Skeletal muscle tissue (tissue), 4 donors: ENCODE results near the gene IRF2BP1. TPM values are rescaled to one million over a fixed set of nuclear protein-coding genes. Genes with fewer than 3 reads are reported as not detected.

Experiments used
- H3K27ac ChIP-seq: one replicate; pipeline ENCODE4 v1.7.0; 2013; ENCODE audit warnings: mild to moderate bottlenecking, low read depth, low read length, inconsistent platforms
- H3K27me3 ChIP-seq, 3 donors: one replicate each; pipeline ENCODE4 v1.7.0; 2013; ENCODE audit warnings: low read length in 3 of 3; ENCODE audit not compliant: control insufficient read depth in 3 of 3, insufficient read depth in 3 of 3
- H3K36me3 ChIP-seq, 3 donors: one replicate each; pipeline ENCODE4 v1.7.0; 2013; ENCODE audit warnings: low read length in 3 of 3; ENCODE audit not compliant: control insufficient read depth in 3 of 3, insufficient read depth in 3 of 3
- H3K4me1 ChIP-seq, 3 donors: one replicate each; pipeline ENCODE4 v1.7.0; 2013; ENCODE audit warnings: low read length in 3 of 3, mild to moderate bottlenecking in 3 of 3; ENCODE audit not compliant: control insufficient read depth in 3 of 3, insufficient read depth in 3 of 3
- H3K4me3 ChIP-seq, 3 donors: one replicate each; pipeline ENCODE4 v1.7.0; 2013; ENCODE audit warnings: low read length in 3 of 3
- H3K9ac ChIP-seq, 3 donors: one replicate each; pipeline ENCODE4 v1.7.0; 2013; ENCODE audit warnings: low read length in 3 of 3, mild to moderate bottlenecking in 3 of 3, moderate library complexity in 2 of 3, low read depth in 1 of 3
- H3K9me3 ChIP-seq, 3 donors: one replicate each; pipeline ENCODE4 v1.7.0; 2013; ENCODE audit warnings: low read length in 3 of 3; ENCODE audit not compliant: control insufficient read depth in 3 of 3
- total RNA-seq: library from RNA; depleted of rRNA; stranded (reverse); fragments of >200 nt; gene quantifications from one replicate; pipeline ENCODE4 v1.2.3, GENCODE V29; 2014
- donor health status: Osteomylitis.

The IRF2BP1 gene, protein sequence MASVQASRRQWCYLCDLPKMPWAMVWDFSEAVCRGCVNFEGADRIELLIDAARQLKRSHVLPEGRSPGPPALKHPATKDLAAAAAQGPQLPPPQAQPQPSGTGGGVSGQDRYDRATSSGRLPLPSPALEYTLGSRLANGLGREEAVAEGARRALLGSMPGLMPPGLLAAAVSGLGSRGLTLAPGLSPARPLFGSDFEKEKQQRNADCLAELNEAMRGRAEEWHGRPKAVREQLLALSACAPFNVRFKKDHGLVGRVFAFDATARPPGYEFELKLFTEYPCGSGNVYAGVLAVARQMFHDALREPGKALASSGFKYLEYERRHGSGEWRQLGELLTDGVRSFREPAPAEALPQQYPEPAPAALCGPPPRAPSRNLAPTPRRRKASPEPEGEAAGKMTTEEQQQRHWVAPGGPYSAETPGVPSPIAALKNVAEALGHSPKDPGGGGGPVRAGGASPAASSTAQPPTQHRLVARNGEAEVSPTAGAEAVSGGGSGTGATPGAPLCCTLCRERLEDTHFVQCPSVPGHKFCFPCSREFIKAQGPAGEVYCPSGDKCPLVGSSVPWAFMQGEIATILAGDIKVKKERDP
- 24.5 TPM for total RNA-seq

DNA sequence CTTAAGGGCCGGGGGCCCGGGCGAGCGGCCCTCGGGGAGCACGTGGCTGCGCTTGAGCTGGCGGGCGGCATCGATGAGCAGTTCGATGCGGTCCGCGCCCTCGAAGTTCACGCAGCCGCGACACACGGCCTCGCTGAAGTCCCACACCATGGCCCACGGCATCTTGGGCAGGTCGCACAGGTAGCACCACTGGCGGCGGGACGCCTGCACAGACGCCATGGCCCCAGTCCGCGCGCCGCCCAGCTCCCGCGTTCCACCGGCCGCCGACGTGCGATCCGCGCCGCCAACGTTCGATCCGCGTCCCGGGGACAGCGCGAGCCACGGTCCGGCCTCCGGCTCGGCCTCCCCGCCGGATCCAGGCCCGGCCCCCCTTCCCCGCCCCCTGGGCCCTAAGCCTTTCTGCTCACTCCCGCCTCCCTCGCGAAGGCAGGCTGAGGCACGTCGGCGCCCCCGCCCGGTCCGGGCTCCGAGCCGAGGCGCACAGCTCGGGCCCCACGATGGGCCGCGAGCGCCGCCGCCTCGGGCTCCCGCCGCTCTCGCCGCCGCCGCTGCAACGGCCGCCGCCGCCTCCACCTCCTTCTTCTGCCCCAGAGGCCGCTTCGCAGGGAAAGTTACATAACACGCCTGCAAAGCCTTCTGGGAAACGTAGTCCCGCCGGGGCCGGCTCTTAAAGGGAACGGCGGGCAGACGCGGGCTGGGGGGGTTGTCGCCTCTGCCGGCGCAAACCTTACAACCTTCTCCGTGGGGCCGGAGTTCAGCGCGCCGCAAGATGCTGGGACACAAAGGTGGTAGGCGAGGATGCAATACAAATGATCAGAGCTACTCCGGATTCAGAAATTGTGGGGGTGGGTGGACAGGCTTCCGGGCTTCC lies at the start of gene IRF2BP1:
IRF2BP1 (minus strand) TSS at position 586 of the 871 bp plus-strand sequence; CDS start at position 219, 367 bp downstream.
- Histone ChIP-seq H3K9ac (peak within 1 kb of the TSS; percentile 96 to 98 (median 98)), H3K27me3 (no peaks in the 10 kb centered on the region), H3K4me3 (peak within 1 kb of the TSS; percentile 84 to 94 (median 89)), H3K36me3 (peaks cover 0 to 7% (median 4%) of the 10 kb centered on the region in 3 donors), H3K27ac (peak within 1 kb of the TSS; percentile 96), H3K9me3 (no peaks in the 10 kb centered on the region), H3K4me1 (peaks cover 41 to 50% (median 45%) of the 10 kb centered on the region in 3 donors)

DNA sequence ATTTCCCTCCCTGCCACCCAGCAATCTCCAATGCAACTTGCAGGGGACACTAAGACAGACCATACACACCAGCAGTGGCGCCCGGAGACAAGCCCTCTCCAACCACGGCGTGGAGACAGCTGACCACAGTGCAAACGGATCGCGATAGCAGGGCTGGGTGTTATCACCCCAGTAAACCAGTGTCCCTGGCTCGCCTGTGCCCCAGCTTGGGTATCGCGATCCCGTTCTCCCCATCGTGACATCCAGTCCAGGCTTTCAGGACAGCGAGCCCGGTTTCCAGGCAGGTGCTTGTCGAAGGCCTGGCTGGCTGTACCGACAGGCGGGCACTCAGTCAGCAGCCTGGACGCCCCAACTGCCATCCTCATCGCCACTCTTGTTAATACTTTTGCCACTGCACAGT lies 49.3 kb upstream of the IRF2BP1 start:
- no peaks in the 10 kb centered on the region for H3K4me1 ChIP-seq
- no peaks in the 10 kb centered on the region for H3K9me3 ChIP-seq
- peaks cover 47 to 54% (median 51%) of the 10 kb centered on the region in 3 donors for H3K27me3 ChIP-seq
- no peak overlapping the region for H3K27ac ChIP-seq
- no peak overlapping the region for H3K4me3 ChIP-seq
- no peak overlapping the region for H3K9ac ChIP-seq
- no peaks in the 10 kb centered on the region for H3K36me3 ChIP-seq

DNA sequence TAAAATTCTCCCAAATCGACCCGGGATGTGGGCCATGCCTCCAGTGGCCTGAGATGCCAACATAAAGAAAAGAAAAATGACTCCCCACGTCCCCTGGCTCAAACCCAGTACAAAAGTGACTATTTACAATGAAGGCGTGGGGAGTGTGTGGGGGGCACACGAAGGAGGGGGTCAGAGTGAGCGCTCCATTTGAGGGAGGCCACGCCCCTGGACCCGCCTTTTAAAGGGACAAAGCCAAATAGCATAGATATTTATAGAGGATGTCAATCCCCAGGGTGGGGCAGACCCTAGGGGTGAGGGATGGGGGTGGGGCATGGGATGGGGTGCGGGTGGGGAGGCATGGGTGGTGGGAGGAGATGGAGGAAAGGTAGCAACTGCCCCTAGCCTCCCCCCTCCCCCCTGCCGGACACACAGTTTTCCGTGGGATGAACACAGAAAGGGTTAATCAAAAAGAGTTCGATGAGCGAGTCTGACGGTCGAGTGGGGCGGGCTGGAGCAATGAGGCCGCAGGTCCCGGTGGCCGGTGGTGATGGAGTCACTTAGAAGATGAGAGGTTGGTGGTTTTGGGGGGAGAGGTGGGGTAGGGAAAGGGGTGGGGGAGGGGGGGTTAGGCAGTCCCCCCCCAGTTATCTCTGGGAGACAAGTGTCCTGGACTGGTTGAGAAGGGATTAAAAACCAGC lies 48.8 kb upstream of the IRF2BP1 start:
- H3K27me3 ChIP-seq: peaks cover 45 to 52% (median 49%) of the 10 kb centered on the region in 3 donors

DNA sequence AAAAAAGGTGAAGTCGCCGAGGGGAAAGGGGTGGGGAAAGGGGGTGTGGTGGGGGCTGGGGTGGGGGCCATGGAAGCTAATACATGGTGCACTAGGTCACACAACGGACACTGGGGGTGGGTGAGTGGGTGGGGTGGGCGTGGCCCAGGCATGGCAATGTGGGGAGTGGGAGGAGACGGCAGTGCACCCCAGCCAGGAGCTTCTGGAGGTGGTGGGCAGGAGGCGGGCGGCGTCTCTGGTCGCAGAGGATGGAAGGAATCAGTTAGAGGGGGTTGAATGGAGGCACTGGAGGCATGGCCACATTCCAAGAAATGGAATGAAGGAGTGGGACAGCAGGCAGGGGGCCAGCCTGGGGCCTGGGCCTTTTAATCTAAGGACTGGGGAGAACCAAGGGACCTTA lies 47.8 kb upstream of the IRF2BP1 start:
- Histone ChIP-seq H3K4me1 (no peaks in the 10 kb centered on the region), H3K36me3 (no peaks in the 10 kb centered on the region), H3K27me3 (peaks cover 42 to 45% (median 42%) of the 10 kb centered on the region in 3 donors), H3K4me3 (no peak overlapping the region), H3K9me3 (no peaks in the 10 kb centered on the region), H3K9ac (no peak overlapping the region), H3K27ac (no peak overlapping the region)

More for the DNA sequence above, 48.8 kb upstream of the IRF2BP1 start:
- Histone ChIP-seq H3K36me3 (no peaks in the 10 kb centered on the region), H3K9ac (no peak overlapping the region), H3K4me3 (no peak overlapping the region), H3K27ac (no peak overlapping the region), H3K4me1 (no peaks in the 10 kb centered on the region), H3K9me3 (no peaks in the 10 kb centered on the region)

DNA sequence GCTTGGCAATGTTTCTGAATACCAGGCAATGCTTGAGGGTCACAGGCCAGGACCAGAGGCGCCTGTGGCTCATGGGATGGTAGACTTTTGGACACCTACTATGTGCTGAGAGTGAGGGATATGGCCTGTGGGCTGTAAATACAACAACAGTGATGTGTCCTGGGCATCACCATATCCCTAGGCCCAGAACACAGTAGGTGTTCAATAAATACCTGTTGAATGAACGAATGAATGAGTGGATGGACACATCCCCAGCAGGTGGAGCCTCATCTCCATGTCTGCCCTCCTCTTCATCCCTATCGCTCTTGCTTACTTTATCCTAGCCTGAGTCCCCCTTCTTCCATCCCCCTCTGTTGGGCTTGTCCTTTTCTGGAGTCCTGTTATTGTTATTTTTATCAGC lies 45.1 kb upstream of the IRF2BP1 start:
- peaks cover 2 to 6% (median 6%) of the 10 kb centered on the region in 3 donors for H3K4me1 ChIP-seq
- no peaks in the 10 kb centered on the region for H3K9me3 ChIP-seq
- H3K4me3 ChIP-seq: no peak overlapping the region
- H3K27me3 ChIP-seq: peaks cover 26 to 29% (median 28%) of the 10 kb centered on the region in 3 donors
- H3K36me3 ChIP-seq: no peaks in the 10 kb centered on the region
- H3K9ac ChIP-seq: no peak overlapping the region
- no peak overlapping the region for H3K27ac ChIP-seq

DNA sequence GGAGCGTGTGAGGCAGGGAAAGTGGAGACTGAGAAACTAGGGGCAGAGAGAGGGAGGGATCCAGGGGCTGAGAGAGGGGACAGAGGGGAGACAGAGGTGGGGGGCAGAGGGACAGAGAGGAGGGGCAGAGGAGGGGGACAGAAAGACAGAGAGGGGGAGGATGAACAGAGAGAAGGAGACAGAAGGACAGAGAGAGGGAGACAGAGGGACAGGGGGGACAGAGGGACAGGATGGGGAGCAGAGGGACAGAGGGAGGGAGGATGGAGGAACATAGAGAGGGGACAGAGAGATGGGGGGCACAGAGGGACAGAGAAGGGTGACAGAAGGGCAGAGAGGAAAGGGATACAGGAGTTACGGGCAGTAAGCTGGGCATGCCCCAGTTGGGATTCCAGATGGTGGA lies 43.3 kb upstream of the IRF2BP1 start:
- peaks cover 14 to 16% (median 16%) of the 10 kb centered on the region in 3 donors for H3K27me3 ChIP-seq
- H3K9me3 ChIP-seq: no peaks in the 10 kb centered on the region
- no peak overlapping the region for H3K27ac ChIP-seq
- H3K4me1 ChIP-seq: peaks cover 2 to 6% (median 6%) of the 10 kb centered on the region in 3 donors
- H3K36me3 ChIP-seq: no peaks in the 10 kb centered on the region
- no peak overlapping the region for H3K9ac ChIP-seq
- H3K4me3 ChIP-seq: no peak overlapping the region

DNA sequence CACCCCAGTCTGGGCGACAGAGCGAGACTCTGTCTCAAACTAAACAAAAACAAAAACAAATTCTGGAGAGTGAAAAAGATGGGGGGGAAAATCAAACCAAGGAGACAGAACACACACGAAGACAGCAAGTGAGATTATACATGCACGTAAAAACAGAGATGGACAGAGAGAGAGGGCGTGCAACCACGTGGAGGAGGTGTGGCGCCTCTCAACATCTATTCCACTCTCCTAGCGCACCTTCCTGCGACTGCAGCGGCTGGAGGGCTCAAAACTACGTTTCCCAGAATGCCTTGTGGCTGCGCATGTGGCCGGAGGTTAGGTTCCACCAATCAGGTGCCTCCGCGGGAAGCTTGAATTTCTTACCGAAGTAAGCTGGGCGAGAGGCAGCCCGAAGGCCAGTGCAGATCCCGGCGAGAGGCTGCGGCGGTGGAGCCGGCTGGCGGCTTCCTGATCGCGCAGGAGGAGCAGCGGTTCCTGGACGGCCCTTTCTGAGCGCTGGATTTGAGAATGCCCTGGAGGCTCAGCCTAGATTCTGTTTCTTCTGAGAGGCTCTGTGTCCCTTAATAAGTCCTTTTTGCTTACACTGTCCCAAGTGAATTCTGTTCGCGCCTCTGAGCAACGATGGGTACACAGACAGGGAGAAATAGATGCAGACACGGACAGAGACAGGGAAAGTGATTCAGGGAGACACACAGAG lies 41.8 kb upstream of the IRF2BP1 start:
- Histone ChIP-seq H3K27ac (no peak overlapping the region), H3K27me3 (peaks cover 7 to 10% (median 8%) of the 10 kb centered on the region in 3 donors), H3K4me1 (peaks cover 2 to 6% (median 6%) of the 10 kb centered on the region in 3 donors), H3K36me3 (no peaks in the 10 kb centered on the region), H3K9me3 (no peaks in the 10 kb centered on the region), H3K4me3 (peak overlapping the region in 1 of 3 donors; percentile 52), H3K9ac (no peak overlapping the region)

DNA sequence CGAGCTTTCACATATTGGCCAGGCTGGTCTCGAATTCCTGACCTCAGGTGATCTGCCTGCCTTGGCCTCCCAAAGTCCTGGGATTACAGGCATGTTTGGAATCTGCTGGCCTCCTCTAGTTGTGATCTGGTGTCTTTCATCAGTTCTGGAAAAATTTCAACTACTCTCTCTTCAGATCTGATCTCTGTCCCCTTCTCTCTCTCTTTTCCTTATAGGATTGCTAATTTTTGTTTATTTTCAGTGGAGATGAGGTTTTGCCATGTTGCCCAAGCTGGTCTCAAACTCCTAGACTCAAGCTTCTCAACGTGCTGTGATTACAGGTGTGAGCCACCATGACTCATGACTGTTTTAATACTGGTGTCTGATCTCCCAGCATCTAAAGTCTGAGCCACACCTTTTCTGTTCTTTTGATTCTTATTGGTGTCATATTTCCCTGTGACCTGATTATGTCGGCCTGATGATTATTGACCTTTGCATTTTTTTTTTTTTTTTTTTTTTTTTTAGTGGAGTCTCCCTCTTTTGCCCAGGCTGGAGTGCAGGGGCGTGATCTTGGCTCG lies 39.0 kb upstream of the IRF2BP1 start:
- H3K4me1 ChIP-seq: peaks cover 2 to 6% (median 6%) of the 10 kb centered on the region in 3 donors
- H3K9me3 ChIP-seq: no peaks in the 10 kb centered on the region
- peaks cover 0 to 7% (median 4%) of the 10 kb centered on the region in 3 donors for H3K27me3 ChIP-seq
- H3K36me3 ChIP-seq: no peaks in the 10 kb centered on the region
- H3K9ac ChIP-seq: no peak overlapping the region
- no peak overlapping the region for H3K27ac ChIP-seq
- H3K4me3 ChIP-seq: no peak overlapping the region

DNA sequence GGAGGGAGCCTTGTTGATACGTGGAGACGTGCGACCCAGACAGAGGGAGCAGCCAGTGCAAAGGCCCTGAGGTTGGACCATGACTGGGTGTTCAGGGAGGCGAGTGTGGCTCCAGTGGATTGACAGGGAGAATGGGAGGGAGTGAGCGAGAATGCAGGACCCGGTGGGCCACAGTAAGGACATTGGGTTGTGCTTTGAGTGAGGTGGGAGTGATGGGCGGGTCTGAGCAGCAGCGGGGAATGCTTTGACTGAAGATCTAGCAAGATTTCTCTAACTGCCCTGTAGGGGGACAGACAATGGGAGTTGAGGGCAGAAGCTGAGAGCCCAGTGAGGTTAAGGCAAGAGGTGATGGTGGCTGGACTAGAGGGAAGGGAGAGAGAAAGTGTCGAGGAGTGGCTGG lies 36.3 kb upstream of the IRF2BP1 start:
- Histone ChIP-seq H3K4me3 (no peak overlapping the region), H3K27ac (no peak overlapping the region), H3K9me3 (no peaks in the 10 kb centered on the region), H3K4me1 (no peaks in the 10 kb centered on the region), H3K36me3 (no peaks in the 10 kb centered on the region), H3K27me3 (peaks cover 4 to 13% (median 11%) of the 10 kb centered on the region in 3 donors), H3K9ac (no peak overlapping the region)
